GM06990 (cell line): ENCODE data around the gene TIMP3.

Experiments
- DNase-seq: peaks from one replicate; pipeline ENCODE4 v3.0.0-alpha.2; 2011; ENCODE audit not compliant: insufficient read length; ENCODE audit errors: extremely low read depth
- H3K27me3 ChIP-seq: replicated peaks from 2 replicates; pipeline ENCODE4 v1.6.0; 2011; ENCODE audit warnings: low read length; ENCODE audit not compliant: control insufficient read depth, insufficient read depth
- H3K36me3 ChIP-seq: 2 replicates; pipeline ENCODE4 v1.5.1; 2011; ENCODE audit warnings: low read length; ENCODE audit not compliant: control insufficient read depth, insufficient read depth
- H3K4me3 ChIP-seq: replicated peaks from 2 replicates; pipeline ENCODE4 v1.5.1; 2011; ENCODE audit warnings: low read depth, mild to moderate bottlenecking, control low read depth, low read length
- TF ChIP-seq, protein P1 (sequence below): IDR thresholded peaks from 2 replicates; pipeline ENCODE4 v1.5.1; 2011; ENCODE audit warnings: low read length, control low read depth, mild to moderate bottlenecking, inconsistent platforms; ENCODE audit not compliant: insufficient read depth, poor library complexity, severe bottlenecking

TIMP3 gene

GRCh38 chr22:32806296-32806695 lies 4.8 kb downstream of the TIMP3 start:
- TF ChIP-seq, protein P1, sequence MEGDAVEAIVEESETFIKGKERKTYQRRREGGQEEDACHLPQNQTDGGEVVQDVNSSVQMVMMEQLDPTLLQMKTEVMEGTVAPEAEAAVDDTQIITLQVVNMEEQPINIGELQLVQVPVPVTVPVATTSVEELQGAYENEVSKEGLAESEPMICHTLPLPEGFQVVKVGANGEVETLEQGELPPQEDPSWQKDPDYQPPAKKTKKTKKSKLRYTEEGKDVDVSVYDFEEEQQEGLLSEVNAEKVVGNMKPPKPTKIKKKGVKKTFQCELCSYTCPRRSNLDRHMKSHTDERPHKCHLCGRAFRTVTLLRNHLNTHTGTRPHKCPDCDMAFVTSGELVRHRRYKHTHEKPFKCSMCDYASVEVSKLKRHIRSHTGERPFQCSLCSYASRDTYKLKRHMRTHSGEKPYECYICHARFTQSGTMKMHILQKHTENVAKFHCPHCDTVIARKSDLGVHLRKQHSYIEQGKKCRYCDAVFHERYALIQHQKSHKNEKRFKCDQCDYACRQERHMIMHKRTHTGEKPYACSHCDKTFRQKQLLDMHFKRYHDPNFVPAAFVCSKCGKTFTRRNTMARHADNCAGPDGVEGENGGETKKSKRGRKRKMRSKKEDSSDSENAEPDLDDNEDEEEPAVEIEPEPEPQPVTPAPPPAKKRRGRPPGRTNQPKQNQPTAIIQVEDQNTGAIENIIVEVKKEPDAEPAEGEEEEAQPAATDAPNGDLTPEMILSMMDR: no peak
- Histone ChIP-seq H3K36me3 (no peaks in the 10 kb centered on the region), H3K27me3 (peaks cover 2% of the 10 kb centered on the region), H3K4me3 (no peak overlapping the region)
- no peak for DNase-seq

- no peak for DNase-seq
- Histone ChIP-seq H3K27me3 (no peaks in the 10 kb centered on the region; the same call in 1 of the 2 replicates), H3K4me3 (no peak overlapping the region), H3K36me3 (no peaks in the 10 kb centered on the region)
- TF ChIP-seq, protein P1: no peak
These were observed 6.5 kb downstream of the TIMP3 start for GRCh38 chr22:32808038-32808445.

GRCh38 chr22:32809786-32810554 lies 8.5 kb downstream of the TIMP3 start:
- DNase-seq: no peak
- Histone ChIP-seq H3K36me3 (no peaks in the 10 kb centered on the region), H3K4me3 (no peak overlapping the region), H3K27me3 (no peaks in the 10 kb centered on the region)
- TF ChIP-seq, protein P1: no peak

GRCh38 chr22:32810555-32811133 lies 9.1 kb downstream of the TIMP3 start:
- no peaks in the 10 kb centered on the region for H3K27me3 ChIP-seq
- H3K4me3 ChIP-seq: no peak overlapping the region
- DNase-seq: no peak
- TF ChIP-seq, protein P1: no peak
- no peaks in the 10 kb centered on the region for H3K36me3 ChIP-seq

GRCh38 chr22:32811788-32812545 lies 10.5 kb downstream of the TIMP3 start:
- no peaks in the 10 kb centered on the region for H3K36me3 ChIP-seq
- DNase-seq: no peak
- H3K4me3 ChIP-seq: no peak overlapping the region
- TF ChIP-seq, protein P1: no peak
- no peaks in the 10 kb centered on the region for H3K27me3 ChIP-seq
